Progenitor cell of endocrine pancreas (in vitro differentiated cells): ENCODE measurements around the gene CTSG. TPM values are rescaled to one million over a fixed set of nuclear protein-coding genes. Genes with fewer than 3 reads are reported as not detected.

Experiments
- DNase-seq: peaks from one replicate; pipeline ENCODE4 v3.0.0; 2021; ENCODE audit warnings: low spot score; ENCODE audit not compliant: unreplicated experiment
- H3K27ac Mint-ChIP-seq: 2 replicates; pipeline ENCODE4 v1.8.0; 2021; ENCODE audit warnings: mild to moderate bottlenecking, moderate library complexity, mixed read lengths
- H3K27me3 Mint-ChIP-seq: 2 replicates; pipeline ENCODE4 v1.8.0; 2021; ENCODE audit warnings: mixed read lengths
- H3K36me3 Mint-ChIP-seq: 2 replicates; pipeline ENCODE4 v1.8.0; 2022; ENCODE audit warnings: mixed read lengths; ENCODE audit not compliant: insufficient read depth
- H3K4me1 Mint-ChIP-seq: 2 replicates; pipeline ENCODE4 v1.8.0; 2021; ENCODE audit warnings: low read depth, mixed read lengths
- H3K4me3 Mint-ChIP-seq: 2 replicates; pipeline ENCODE4 v1.8.0; 2021; ENCODE audit warnings: low read depth, mild to moderate bottlenecking, moderate library complexity, mixed read lengths
- H3K9me3 Mint-ChIP-seq: 2 replicates; pipeline ENCODE4 v1.8.0; 2021; ENCODE audit warnings: low read depth, mixed read lengths
- CTCF ChIP-seq: fragments of 200-600 bp; sonication (generic); IDR thresholded peaks from one replicate; pipeline ENCODE4 v1.5.0; 2021; ENCODE audit warnings: antibody characterized with exemption, mild to moderate bottlenecking; ENCODE audit not compliant: unreplicated experiment
- total RNA-seq: library from RNA; stranded (reverse); gene quantifications from 2 replicates; pipeline ENCODE4 v1.2.1, GENCODE V29; 2021

The CTSG gene
- total RNA-seq, 1 donor from 2014 or later: not detected

DNA sequence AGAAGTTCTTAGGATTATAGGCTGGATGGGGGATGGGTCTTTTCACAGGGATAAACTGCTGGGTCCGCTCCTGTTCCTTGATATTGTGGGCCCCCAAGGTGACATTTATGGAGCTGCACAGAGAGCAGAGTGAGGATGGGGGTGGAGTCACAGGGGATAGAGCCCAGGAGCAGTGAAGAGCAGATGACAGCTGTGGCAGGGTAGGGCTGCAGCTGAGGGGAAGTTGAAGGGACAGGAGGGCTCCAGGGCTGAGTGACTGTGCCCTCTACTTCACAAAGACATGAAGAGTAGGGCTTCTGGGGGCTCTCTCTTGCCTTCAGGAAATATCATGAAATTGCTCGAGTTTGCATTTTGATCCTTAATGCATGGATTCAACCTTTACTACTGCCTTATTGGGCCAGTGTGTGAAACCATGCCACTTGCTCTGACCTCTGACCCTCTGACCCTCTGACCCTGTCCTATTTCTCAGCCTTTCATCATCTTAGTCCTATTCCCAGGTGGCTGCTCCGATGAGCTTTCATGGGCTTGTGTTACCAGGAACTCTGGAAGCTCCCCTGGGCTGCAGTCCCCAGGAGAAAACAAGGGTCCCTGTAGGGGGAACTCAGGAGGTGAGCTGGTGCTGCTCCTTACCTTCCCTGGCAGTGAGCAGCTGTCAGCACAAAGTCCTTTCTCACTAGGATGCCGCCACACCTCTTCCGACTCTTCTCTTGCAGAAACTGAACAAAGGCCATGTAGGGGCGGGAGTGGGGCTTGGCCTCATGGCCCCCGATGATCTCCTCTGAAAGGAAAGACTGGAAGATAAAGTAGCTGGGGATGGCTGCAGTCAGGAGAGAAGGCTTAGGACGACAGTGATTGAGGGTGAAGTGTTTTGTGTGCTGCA is 31.8 kb upstream of the CTSG start:
- H3K36me3 Mint-ChIP-seq: no peaks in the 10 kb centered on the region
- H3K9me3 Mint-ChIP-seq: peaks cover 9% of the 10 kb centered on the region
- no peak overlapping the region for H3K4me3 Mint-ChIP-seq
- no peak for TF ChIP-seq CTCF
- no peak overlapping the region for H3K27ac Mint-ChIP-seq
- H3K27me3 Mint-ChIP-seq: no peaks in the 10 kb centered on the region
- no peak for DNase-seq
- peaks cover 2% of the 10 kb centered on the region for H3K4me1 Mint-ChIP-seq

GRCh38 chr14:24607081-24607480 is 31.0 kb upstream of the CTSG start:
- Mint-ChIP-seq H3K27ac (no peak overlapping the region), H3K4me3 (no peak overlapping the region), H3K36me3 (no peaks in the 10 kb centered on the region), H3K9me3 (peaks cover 9% of the 10 kb centered on the region), H3K27me3 (no peaks in the 10 kb centered on the region), H3K4me1 (peaks cover 2% of the 10 kb centered on the region)
- no peak for DNase-seq
- no peak for TF ChIP-seq CTCF

DNA sequence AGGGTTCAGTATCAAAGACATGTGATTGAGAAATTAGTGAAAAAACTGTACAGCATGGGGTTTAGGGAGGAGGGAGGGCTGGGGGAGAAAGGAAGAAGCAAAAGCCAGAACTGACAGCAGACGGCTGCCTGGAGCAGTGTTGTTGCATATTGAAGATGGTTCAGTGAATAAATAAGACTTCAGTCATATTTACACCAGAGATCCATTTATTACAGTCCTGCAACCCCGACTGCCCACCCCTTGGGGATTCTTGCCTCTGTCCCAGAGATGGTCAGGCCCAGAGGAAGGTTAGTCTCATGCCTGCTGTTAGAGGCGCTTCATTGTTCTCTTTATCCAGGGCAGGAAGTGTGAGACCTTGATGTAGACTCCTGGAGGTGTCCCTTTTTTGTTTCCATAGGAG is 30.2 kb upstream of the CTSG start:
- TF ChIP-seq CTCF: no peak
- H3K9me3 Mint-ChIP-seq: peaks cover 6% of the 10 kb centered on the region
- no peaks in the 10 kb centered on the region for H3K36me3 Mint-ChIP-seq
- H3K27me3 Mint-ChIP-seq: no peaks in the 10 kb centered on the region
- DNase-seq: no peak
- H3K27ac Mint-ChIP-seq: no peak overlapping the region
- H3K4me3 Mint-ChIP-seq: no peak overlapping the region
- H3K4me1 Mint-ChIP-seq: peaks cover 2% of the 10 kb centered on the region

GRCh38 chr14:24605435-24606190 is 29.6 kb upstream of the CTSG start:
- no peak overlapping the region for H3K4me3 Mint-ChIP-seq
- DNase-seq: no peak
- no peaks in the 10 kb centered on the region for H3K36me3 Mint-ChIP-seq
- H3K27ac Mint-ChIP-seq: peak overlapping the region; percentile 4
- H3K4me1 Mint-ChIP-seq: peaks cover 2% of the 10 kb centered on the region
- peaks cover 6% of the 10 kb centered on the region for H3K9me3 Mint-ChIP-seq
- no peaks in the 10 kb centered on the region for H3K27me3 Mint-ChIP-seq
- peak; percentile 52 for TF ChIP-seq CTCF

DNA sequence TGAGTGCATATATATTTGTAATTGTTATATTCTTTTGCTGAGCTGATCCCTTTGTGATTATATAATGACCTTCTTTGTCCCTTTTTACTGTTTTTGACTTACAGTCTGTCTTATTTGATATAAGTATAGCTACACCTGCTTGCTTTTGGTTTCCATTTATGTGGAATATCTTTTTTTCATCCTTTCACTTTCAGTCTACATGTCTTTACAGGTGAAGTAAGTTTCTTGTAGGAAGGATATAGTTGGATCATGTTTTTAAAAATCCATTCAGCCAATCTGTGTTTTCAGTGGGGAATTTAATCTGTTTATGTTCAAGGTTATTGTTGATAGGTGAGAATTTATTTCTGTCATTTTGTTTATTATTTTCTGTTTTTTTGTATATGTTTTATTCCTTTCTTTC is 21.4 kb upstream of the CTSG start:
- no peaks in the 10 kb centered on the region for H3K27me3 Mint-ChIP-seq
- no peak overlapping the region for H3K4me3 Mint-ChIP-seq
- DNase-seq: no peak
- TF ChIP-seq CTCF: no peak
- H3K9me3 Mint-ChIP-seq: peaks cover 66% of the 10 kb centered on the region
- H3K36me3 Mint-ChIP-seq: no peaks in the 10 kb centered on the region
- no peak overlapping the region for H3K27ac Mint-ChIP-seq
- H3K4me1 Mint-ChIP-seq: no peaks in the 10 kb centered on the region
